HG03469 (cell line): ENCODE data around the gene FXYD5.

ENCODE experiments used
- ATAC-seq: cut with Tn5 transposase; IDR thresholded peaks from one replicate; pipeline ENCODE4 v1.9.1; 2021; ENCODE audit warnings: mild to moderate bottlenecking, moderate library complexity, moderate number of reproducible peaks; ENCODE audit not compliant: unreplicated experiment

FXYD5 gene

GRCh38 chr19:35154525-35155406 is at the start of gene FXYD5:
Gene FXYD5, plus strand, starts transcription at chr19:35154735. Its CDS starts 816 bp downstream, at chr19:35155551.
- ATAC-seq: no peak

GRCh38 chr19:35105047-35105410 is 49.5 kb upstream of the FXYD5 start:
- ATAC-seq: no peak

GRCh38 chr19:35105411-35106290 is 48.9 kb upstream of the FXYD5 start:
- no peak for ATAC-seq

GRCh38 chr19:35106291-35106583 is 48.3 kb upstream of the FXYD5 start:
- no peak for ATAC-seq

GRCh38 chr19:35106898-35107541 is 47.5 kb upstream of the FXYD5 start:
- ATAC-seq: no peak

GRCh38 chr19:35107545-35107944 is 47.0 kb upstream of the FXYD5 start:
- no peak for ATAC-seq

- no peak for ATAC-seq
Measured at GRCh38 chr19:35108730-35109129, 45.8 kb upstream of the FXYD5 start.

- no peak for ATAC-seq
Measured at GRCh38 chr19:35109395-35110112, 45.0 kb upstream of the FXYD5 start.

- no peak for ATAC-seq
Measured at GRCh38 chr19:35110974-35111373, 43.6 kb upstream of the FXYD5 start.

GRCh38 chr19:35112995-35113688 is 41.4 kb upstream of the FXYD5 start:
- no peak for ATAC-seq

- no peak for ATAC-seq
Measured at GRCh38 chr19:35114353-35115176, 40.0 kb upstream of the FXYD5 start.

- no peak for ATAC-seq
Measured at GRCh38 chr19:35115177-35115951, 39.2 kb upstream of the FXYD5 start, which contains the start of gene FXYD3. Gene FXYD3, plus strand, starts transcription at chr19:35115823. Its CDS starts 3,554 bp downstream, at chr19:35119377.

GRCh38 chr19:35116072-35116801 is 38.3 kb upstream of the FXYD5 start:
- no peak for ATAC-seq

- ATAC-seq: no peak
Measured at GRCh38 chr19:35117116-35117515, 37.4 kb upstream of the FXYD5 start.

GRCh38 chr19:35117799-35118198 is 36.7 kb upstream of the FXYD5 start:
- no peak for ATAC-seq

- no peak for ATAC-seq
Measured at GRCh38 chr19:35118268-35119020, 36.1 kb upstream of the FXYD5 start.

- no peak for ATAC-seq
Measured at GRCh38 chr19:35119091-35119490, 35.4 kb upstream of the FXYD5 start.
